Stimulated activated CD4-positive, alpha-beta T cell treated with anti-CD3 and anti-CD28 coated beads, Interleukin-2, amount 100 ng/mL, for 48 hours (primary cell): Measurements from ENCODE around the gene ESYT2.

Experiments used
- DNase-seq, 2 donors: peaks; one replicate each; pipeline ENCODE4 v3.0.0-alpha.2; 2020

Gene ESYT2

GRCh38 chr7:158821171-158822031 lies 7.9 kb downstream of the ESYT2 start:
- DNase-seq, result no peak

DNA sequence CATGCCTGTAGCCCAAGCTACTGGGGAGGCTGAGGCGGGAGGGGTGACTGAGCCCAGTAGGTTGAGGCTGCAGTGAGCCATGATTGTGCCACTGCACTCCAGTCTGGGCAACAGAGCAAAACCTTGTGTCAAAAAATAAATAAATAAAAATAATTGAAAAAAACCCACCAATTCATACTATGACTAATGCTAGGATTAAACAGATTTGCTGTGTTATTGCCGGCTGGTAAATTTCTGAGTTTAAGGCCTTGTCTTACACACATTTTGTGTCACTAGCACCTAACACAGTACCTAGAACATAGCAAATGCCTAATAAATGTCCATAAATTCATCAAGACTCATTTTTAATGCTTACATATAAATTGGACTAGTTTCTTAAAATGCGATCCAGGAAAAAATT lies 8.7 kb downstream of the ESYT2 start:
- no peak for DNase-seq

- DNase-seq, result no peak
Measured at GRCh38 chr7:158819571-158820203, 9.6 kb downstream of the ESYT2 start.

- peak; percentile 53 to 54 for DNase-seq
Measured at GRCh38 chr7:158818325-158819213, 10.7 kb downstream of the ESYT2 start.

DNA sequence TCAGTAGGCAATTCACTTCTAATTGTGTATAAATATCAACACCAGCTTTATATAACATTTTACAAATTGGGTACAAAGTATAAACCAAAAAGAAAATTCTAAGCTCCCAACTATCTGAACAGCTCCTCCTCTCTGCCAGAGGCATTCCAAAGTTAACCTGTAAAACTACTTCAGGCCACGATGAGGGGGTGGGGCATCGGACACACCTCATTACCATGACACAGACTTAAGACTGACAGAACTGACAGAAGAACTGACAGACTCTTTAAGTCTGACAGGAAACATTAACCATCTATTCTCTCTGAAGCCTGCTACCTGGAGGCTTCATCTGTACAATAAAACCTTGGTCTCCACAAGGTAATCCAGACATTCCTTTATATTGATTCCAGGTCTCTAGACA lies 12.3 kb downstream of the ESYT2 start:
- DNase-seq, result no peak

- no peak for DNase-seq
Measured at GRCh38 chr7:158816271-158816670, 13.0 kb downstream of the ESYT2 start.

- DNase-seq, result no peak
Measured at GRCh38 chr7:158815800-158816128, 13.5 kb downstream of the ESYT2 start.

DNA sequence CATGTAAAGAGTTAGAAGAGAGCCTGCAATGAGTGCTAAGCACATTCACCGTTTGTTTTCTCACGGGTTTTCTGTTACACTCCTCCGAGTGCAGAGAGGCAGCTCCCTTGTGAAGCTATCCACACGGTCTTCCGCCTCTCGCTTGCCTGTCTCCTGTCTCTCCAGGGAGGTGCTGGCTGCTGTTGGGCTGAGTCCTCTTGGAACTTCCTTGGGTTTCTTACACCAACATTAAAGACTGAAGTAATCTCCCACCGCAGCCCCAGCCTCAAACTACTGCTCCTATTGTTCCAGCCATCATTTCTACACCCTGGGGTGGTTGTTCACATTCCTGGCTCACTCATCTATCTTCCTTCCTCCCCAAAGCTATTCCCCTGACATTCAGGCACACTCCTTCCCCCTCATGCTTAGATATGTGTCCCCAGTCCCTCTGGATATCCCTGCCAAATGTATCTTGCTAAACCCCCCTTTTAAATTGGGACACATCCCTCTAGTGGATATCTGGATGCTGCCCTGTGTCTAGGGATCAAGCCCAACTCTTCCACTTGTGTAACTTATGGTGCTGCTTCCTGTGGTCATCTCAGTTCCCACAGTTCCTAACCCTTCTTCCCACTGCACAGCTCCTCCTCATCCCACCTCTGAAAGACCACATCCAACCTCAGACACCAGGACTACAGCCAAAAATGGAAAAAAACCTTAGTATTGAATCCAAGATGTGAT lies 14.1 kb downstream of the ESYT2 start:
- DNase-seq, result no peak

DNA sequence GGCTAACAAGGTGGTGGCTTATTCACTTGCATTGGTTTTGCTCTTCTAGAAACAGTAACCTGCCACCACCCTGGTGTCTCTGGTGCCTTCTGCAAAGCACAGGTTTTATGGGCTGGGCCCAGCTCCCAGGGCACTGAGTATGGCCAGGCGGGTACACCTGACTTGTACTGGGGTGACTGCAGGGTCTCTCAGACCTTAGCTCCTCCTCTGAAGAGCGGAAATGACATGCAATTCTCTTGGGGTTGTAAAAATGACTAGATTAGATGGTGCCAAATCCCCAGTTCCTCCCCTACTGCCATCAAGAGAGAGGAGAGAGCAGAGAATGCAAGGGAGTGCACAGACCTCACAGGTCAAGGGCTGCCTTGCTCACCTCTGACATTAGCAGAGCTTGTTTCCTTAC lies 14.7 kb downstream of the ESYT2 start:
- no peak for DNase-seq

- DNase-seq, result peak in 1 of 2 donors; percentile 31
Measured at GRCh38 chr7:158812684-158813083, 16.6 kb downstream of the ESYT2 start.

DNA sequence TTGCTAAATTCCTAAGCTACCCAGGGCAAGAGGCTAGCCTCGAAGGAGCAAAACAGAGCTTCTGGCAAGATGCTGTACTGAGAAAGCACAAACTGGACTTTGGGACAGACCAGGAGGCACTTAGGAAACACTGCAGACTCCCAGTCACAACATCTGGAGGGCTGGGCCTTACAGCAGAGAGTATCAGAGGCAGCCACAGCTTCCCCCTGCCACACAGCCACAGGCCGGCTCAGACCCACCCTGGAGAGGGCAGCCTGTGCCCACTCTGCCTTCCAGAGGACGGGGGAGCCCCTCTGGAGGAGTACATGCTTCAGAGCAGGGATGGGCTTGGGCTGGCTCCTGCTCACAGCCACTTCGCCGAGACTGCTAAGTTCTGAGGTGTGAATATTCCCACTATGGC lies 17.4 kb downstream of the ESYT2 start:
- DNase-seq, result no peak

DNA sequence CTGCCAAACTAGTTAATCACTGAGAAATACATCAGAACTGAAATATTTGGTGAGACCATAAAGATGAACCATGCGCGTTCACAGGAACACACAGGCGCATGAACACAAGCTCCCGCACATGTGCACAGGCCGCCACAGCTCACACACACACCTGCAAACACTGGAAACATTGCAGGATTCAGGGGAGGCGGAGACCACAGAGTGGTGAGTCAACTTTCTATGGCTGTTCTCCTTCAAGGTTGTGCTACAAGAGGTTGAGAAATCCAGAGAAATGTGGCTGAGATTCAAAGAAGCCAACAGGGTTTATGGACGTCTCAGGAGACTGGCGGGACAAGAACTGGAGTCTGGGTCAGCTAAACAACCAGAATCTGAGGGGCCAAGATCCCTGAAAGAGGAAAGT lies 17.8 kb downstream of the ESYT2 start:
- peak in 1 of 2 donors; percentile 47 for DNase-seq

DNA sequence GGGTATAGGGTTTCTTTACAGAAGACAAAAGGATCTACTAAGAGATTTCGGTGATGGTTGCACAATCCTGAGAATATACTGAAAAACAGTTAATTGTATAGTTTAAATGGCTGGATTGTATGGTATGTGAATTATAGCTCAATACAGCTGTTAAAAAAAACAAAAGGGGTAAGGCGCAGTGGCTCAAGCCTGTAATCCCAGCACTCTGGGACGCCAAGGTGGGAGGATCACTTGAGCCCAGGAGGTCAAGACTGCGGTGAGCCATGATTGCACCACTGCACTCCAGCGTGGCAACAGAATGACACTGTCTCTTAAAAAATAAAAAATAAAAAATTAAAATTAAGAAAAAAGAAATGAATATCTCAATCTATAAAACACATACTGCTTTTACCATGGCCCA lies 18.5 kb downstream of the ESYT2 start:
- no peak for DNase-seq

DNA sequence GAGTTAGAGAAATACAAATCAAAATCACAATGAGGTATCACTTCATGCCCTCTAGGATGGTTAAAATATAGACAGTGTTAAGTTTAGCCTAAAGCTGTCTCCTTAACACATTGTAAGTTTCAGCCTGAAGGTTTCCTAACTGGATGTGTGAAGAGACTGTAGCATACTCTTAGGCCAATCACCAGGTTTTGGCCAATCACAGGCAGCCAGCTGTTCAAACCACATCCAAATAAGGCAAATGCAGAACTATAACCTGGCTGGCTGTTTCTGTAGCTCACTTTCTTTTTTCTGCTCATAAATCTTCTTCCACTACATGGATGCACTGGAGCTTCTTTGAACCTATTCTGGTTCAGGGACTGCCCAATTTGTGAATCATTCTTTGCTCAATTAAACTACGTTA lies 19.7 kb downstream of the ESYT2 start:
- no peak for DNase-seq

- no peak for DNase-seq
Measured at GRCh38 chr7:158808126-158808525, 21.2 kb downstream of the ESYT2 start.

- DNase-seq, result no peak
Measured at GRCh38 chr7:158805937-158806336, 23.4 kb downstream of the ESYT2 start.

- DNase-seq, result no peak
Measured at GRCh38 chr7:158805414-158805813, 23.9 kb downstream of the ESYT2 start.

- DNase-seq, result no peak
Measured at GRCh38 chr7:158804335-158804734, 25.0 kb downstream of the ESYT2 start.

- no peak for DNase-seq
Measured at GRCh38 chr7:158803367-158803969, 25.8 kb downstream of the ESYT2 start.

DNA sequence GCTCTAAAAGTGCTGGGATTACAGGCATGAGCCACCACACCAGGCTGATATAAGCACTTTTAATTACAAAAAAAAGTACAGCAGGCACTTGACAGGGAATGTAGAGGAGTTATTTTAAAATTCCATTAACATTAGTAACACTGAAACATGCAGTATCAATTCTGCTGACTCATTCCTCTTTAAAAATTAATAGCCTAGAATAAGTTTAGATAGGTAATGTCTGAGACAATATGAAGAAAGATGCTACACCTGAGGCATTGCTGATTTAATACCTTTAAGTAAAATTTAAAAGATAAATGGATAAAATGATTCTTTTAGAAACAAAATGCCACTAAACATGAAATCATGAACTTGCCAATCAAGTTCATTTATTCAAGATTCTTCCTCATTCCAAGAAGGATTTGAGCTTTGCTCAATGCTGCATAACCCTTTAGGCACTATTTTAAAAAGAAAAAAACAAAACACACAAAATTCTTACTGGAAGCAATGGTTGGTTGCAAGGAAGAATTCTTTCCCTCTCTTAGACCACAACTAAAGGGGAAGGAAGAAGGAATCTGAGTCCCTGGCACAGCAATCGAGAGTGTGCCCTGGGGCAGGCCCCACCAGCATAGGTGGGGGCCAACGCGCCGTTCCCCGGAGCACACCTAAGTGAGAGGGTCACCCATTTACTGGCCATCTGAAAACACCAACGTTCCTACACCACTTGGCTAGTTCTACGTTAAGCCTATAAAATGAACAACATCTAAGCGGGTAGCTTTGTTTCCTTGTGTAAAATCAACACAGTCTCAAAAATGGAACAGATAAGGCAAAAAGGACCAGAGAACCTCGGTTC lies 26.6 kb downstream of the ESYT2 start:
- DNase-seq, result no peak

GRCh38 chr7:158798741-158799140 lies 30.6 kb downstream of the ESYT2 start:
- DNase-seq, result no peak

DNA sequence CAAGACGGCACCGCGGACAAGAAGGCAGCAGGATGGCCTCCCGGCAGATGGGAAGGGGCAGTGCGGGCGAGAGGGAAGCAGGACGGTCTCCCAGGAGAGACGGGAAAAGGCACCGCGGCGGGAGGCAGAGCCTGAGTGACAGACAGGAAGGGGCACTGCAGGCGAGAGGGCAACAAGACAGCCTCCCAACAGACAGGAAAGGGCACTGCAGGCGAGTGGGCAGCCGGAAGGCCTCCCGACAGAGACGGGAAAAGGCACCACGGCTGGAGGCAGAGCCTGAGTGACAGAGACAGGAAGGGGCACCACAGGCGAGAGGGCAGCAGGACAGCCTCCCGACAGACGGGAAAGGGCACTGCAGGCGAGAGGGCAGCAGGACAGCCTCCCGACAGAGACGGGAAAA lies 32.6 kb downstream of the ESYT2 start:
- no peak for DNase-seq
